HG03558 (cell line): Measurements from ENCODE around the gene SLC5A10.

Experiments
- ATAC-seq: cut with Tn5 transposase; IDR thresholded peaks from one replicate; pipeline ENCODE4 v1.9.1; 2021; ENCODE audit warnings: moderate number of reproducible peaks; ENCODE audit not compliant: unreplicated experiment; ENCODE audit errors: extremely low read depth

The SLC5A10 gene

DNA sequence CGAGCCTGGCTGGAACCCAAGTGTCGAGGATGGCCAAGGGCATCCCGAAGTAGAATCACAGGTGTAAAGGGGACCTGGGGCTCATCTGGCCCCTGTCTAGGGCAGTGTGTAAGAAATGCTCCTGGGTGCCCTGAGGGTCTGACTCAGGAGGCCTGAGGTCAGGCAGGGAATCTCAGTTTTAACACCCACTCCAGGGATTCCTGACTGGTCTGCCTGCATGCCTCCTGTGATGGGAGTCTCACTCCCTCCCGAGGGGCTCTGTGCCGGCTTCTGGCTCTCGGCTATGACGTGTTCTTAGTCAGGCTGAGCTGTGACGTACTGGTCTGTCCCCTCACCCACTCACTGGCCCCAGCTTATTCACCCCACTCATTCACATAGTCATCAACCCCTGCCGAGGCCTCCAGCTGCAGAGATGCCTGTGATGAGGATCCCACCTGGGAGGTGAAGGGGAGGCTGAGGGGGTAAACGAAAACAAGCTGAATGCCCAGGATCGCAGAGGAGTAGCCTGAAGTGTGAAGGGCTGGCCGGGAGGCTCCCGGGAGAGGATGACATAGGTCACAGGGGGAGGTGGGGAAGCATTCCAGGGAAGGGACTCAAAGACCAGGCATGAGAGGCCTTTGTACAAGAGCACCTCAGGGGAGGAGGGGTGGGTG, 28.8 kb downstream of the SLC5A10 start:
- no peak for ATAC-seq

- ATAC-seq, result no peak
Measured at GRCh38 chr17:18981335-18981641, 29.3 kb downstream of the SLC5A10 start.

DNA sequence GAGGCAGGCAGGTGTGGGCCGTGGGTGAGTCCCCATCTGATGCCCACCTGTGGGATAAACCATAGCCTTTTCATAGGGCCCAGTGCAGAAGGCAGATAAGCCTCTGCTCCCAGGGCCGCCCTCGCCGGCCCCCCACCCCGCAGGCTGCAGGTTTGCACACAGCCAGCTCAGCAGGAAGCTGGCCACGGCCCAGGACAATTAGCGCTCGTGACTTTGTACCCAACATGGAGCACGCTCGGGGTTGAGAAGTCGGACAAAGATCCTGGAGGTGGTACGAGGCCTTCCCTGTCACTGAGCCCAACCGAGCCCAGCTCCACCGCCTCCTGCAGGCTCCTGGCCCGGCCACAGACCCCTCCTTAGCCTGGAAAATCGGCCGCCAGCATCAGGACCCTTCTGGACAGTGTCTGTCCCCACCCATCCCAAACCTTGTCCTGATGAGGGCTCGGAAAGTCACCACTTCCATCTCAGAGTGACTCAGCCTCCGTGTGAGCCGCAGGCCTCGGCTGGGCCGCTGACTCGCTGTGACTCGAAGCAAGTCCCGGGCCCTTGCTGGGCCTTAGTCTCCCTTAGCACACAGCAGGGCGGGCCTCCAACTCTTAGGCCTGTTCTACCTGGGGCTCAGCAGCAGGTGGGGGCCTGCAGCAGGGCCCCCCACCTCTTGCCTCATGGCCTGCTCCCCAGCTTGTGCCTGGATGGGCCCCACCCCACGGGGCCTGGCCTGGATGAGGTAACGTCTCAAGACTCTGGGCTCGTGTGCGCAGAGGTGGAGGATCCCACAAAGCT, 29.9 kb downstream of the SLC5A10 start:
- ATAC-seq, result no peak

- ATAC-seq, result no peak
Measured at GRCh38 chr17:18984273-18985114, 32.5 kb downstream of the SLC5A10 start.

GRCh38 chr17:18985475-18985874, 33.5 kb downstream of the SLC5A10 start:
- no peak for ATAC-seq

GRCh38 chr17:18986541-18987229, 34.7 kb downstream of the SLC5A10 start:
- no peak for ATAC-seq

- no peak for ATAC-seq
Measured at GRCh38 chr17:18987230-18987610, 35.3 kb downstream of the SLC5A10 start.

- ATAC-seq, result no peak
Measured at GRCh38 chr17:18987862-18988545, 36.0 kb downstream of the SLC5A10 start.

- ATAC-seq, result no peak
Measured at GRCh38 chr17:18988546-18989173, 36.7 kb downstream of the SLC5A10 start.

DNA sequence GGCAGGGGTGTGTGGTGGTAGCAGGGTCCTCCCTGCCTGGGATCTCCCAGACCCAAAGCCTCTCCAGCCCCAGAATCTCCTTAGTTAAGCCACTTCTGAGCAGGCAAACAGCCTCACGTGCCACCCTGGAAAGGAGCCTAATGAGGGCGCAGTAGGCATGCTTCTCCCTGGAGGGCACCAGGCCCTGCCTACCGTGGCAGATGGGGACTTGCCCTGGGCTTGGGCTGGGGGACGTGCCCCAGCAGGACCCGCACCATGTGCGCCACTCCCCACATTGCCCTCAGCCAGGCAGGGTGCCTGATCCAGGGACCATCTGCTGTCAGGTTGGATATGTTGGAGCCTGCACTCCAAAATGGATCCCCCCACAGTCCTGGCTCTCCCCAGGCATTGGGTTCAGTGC, 38.4 kb downstream of the SLC5A10 start:
- ATAC-seq, result no peak

GRCh38 chr17:18991531-18992315, 39.8 kb downstream of the SLC5A10 start:
- no peak for ATAC-seq

DNA sequence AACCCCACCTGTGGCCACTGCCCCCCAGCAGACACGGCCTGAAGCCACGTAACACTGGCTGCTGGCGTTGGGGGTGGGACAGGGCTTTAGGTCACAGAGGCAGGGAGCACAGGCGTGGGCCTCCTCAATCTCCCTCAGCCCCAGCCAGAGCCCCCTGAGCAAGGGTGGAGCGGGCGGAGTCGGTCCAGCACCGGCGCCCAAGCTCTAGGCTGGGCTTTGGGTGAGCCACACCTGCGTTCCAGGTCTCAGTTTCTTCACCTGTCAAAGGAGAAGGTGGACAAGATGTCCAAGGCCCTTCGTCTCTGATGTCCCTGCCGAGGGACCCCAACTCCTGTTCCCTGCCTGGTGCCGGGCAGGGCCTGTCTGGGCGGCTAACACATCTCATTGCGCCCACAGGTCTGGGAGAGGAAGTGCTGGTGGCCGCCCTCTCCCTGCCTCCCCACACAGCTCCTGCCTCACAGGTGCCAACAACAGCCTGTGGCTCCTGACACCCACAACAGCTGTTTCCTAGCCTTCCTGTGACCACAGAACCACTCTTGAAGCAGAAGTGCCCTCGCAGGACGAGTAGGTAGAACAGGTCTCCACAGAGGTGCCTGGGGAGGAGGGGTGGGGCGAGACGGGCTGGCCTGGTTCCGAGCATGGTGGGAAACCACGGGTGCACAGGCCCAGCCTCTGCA, 40.6 kb downstream of the SLC5A10 start:
- ATAC-seq, result no peak

DNA sequence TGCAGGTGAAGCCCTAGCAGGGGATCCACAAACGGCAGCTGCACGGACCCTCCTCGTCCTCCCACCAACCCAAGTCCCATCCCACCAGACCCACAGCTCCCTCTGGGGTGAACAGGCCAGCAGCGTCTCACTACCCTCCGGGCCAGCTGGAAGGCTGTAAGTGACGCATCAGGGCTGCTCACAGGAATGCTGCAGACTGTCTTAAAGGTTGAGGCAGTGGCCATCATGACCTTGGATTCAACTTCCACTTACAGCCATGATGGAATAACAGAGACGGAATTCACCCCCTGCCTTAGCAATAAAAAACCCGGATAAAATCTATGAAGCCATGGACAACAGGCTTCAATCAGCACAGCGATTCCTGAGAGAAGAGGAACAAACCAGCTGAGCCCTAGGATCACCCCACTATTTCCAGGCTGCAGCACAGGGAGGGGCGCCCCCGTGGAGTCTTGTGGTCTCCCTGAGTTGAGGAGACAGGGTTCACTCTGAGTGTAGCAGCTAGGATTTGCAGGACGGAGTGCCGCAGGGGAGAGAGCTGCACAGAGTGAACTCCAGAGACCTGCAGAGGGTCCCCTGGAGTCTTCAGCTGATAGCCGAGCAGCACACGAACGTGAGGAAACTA, 42.1 kb downstream of the SLC5A10 start:
- no peak for ATAC-seq

GRCh38 chr17:18994631-18995030, 42.7 kb downstream of the SLC5A10 start:
- no peak for ATAC-seq

DNA sequence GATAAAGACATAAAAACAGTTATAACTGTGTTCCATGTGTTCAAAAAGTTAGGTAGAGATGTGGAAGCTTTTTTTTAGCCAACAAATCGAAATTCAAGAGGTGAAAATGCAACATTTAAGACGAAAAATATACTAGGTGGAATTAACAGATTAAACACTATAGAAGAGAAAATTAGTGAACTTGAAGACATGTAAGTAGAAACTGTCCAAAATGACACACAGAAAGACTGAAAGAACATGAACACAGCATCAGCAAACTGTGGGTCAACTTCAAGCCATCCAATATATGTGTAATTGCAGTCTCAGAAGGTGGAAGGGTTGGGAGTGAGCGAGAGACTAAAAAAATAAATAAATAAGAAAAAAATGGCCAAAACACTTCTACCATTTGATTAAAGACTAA, 43.3 kb downstream of the SLC5A10 start:
- ATAC-seq, result no peak

GRCh38 chr17:18996458-18996857, 44.5 kb downstream of the SLC5A10 start:
- ATAC-seq, result no peak

DNA sequence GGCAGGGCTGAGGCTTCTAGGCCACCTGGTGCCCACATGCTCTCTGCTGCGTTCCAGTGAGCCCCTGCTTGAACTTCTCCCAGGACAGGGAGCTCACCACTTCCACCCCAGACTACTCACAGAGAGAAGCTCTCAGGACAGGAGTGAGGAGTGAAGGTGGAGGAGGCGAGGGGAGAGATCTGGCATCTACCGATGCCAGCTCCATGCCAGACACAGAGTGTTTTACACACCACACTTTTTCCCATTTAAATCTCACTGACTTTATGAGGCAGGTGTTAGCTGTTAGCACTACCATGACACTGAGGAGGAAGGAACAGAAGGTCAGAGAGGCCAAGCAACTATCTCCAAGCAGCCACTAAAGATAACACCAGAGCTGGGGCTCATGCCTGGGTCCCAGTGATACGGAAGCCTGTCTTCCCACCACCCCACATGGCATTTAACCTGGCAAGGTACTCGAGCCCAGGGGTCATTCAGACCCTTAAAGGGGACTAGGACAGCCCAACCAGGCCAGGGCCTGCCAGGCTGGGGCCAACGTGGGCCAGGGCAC, 45.8 kb downstream of the SLC5A10 start:
- ATAC-seq, result no peak

- ATAC-seq, result no peak
Measured at GRCh38 chr17:18999394-18999793, 47.4 kb downstream of the SLC5A10 start.
